WTC11 (cell line): ENCODE data around the gene PTPRU. TPM values are rescaled to one million over a fixed set of nuclear protein-coding genes. Genes with fewer than 3 reads are reported as not detected.

Source experiments
- ATAC-seq: fragments of 200-7000 bp; cut with Tn5 transposase; 2 replicates; pipeline ENCODE4 v1.10.0; 2021; ENCODE audit warnings: mild to moderate bottlenecking, moderate library complexity
- CTCF ChIA-PET: fragments of 300-600 bp; sonication (Branson Sonifier 250); formaldehyde crosslinking; loops from one replicate; lab custom pipeline; 2021; ENCODE audit warnings: antibody characterized with exemption; lab: Charles Lee
- POLR2A ChIA-PET: fragments of 350-600 bp; sonication (Branson Sonifier 250); formaldehyde crosslinking; loops from one replicate; lab custom pipeline; 2021; ENCODE audit warnings: antibody characterized with exemption; lab: Charles Lee
- DNase-seq: peaks from one replicate; pipeline ENCODE4 v3.0.0; 2021; ENCODE audit warnings: low spot score
- H3K27ac Mint-ChIP-seq: 2 replicates; pipeline ENCODE4 v1.8.0; 2021; ENCODE audit warnings: mixed read lengths
- H3K27me3 Mint-ChIP-seq: 2 replicates; pipeline ENCODE4 v1.8.0; 2021; ENCODE audit warnings: low read depth, mild to moderate bottlenecking, moderate library complexity, mixed read lengths
- H3K36me3 Mint-ChIP-seq: 2 replicates; pipeline ENCODE4 v1.8.0; 2021; ENCODE audit warnings: mixed read lengths
- H3K4me1 Mint-ChIP-seq: 2 replicates; pipeline ENCODE4 v1.8.0; 2022; ENCODE audit warnings: mixed read lengths
- H3K4me3 Mint-ChIP-seq: 2 replicates; pipeline ENCODE4 v1.8.0; 2021; ENCODE audit warnings: mild to moderate bottlenecking, moderate library complexity, mixed read lengths
- H3K9me3 Mint-ChIP-seq: 2 replicates; pipeline ENCODE4 v1.8.0; 2021; ENCODE audit warnings: mixed read lengths
- EMX1 ChIP-seq: fragments of 250-450 bp; sonication (Bioruptor Pico); IDR thresholded peaks from 2 replicates; pipeline ENCODE4 v1.8.0; 2021; ENCODE audit warnings: mild to moderate bottlenecking
- FOXJ3 ChIP-seq: sonication (generic); formaldehyde crosslinking; IDR thresholded peaks from 2 replicates; pipeline ENCODE4 v1.9.0; 2021; ENCODE audit warnings: missing genetic modification reagents, mild to moderate bottlenecking, borderline replicate concordance
- HMGA2 ChIP-seq: fragments of 250-450 bp; sonication (Bioruptor Pico); IDR thresholded peaks from 2 replicates; pipeline ENCODE4 v1.4.0; 2021; ENCODE audit warnings: mild to moderate bottlenecking, moderate library complexity
- KAT7 ChIP-seq: sonication (generic); formaldehyde crosslinking; IDR thresholded peaks from 2 replicates; pipeline ENCODE4 v1.8.1; 2023; ENCODE audit warnings: missing genetic modification reagents, mild to moderate bottlenecking, borderline replicate concordance
- NFE2L1 ChIP-seq: sonication (generic); formaldehyde crosslinking; IDR thresholded peaks from 2 replicates; pipeline ENCODE4 v1.8.1; 2023; ENCODE audit warnings: missing genetic modification reagents
- SMAD3 ChIP-seq: sonication (generic); formaldehyde crosslinking; IDR thresholded peaks from 2 replicates; pipeline ENCODE4 v1.8.0; 2022; ENCODE audit warnings: missing genetic modification reagents, mild to moderate bottlenecking, borderline replicate concordance
- SOX15 ChIP-seq: fragments of 250-450 bp; sonication (Bioruptor Pico); IDR thresholded peaks from 2 replicates; pipeline ENCODE4 v1.9.0; 2021; ENCODE audit warnings: mild to moderate bottlenecking
- TEAD1 ChIP-seq: sonication (generic); formaldehyde crosslinking; IDR thresholded peaks from 2 replicates; pipeline ENCODE4 v1.8.0; 2022; ENCODE audit warnings: mild to moderate bottlenecking, missing genetic modification reagents
- TEAD4 ChIP-seq: sonication (generic); formaldehyde crosslinking; IDR thresholded peaks from 2 replicates; pipeline ENCODE4 v1.8.0; 2022; ENCODE audit warnings: mild to moderate bottlenecking, missing genetic modification reagents
- ZNF232 ChIP-seq: sonication (generic); formaldehyde crosslinking; IDR thresholded peaks from 2 replicates; pipeline ENCODE4 v1.8.0; 2022; ENCODE audit warnings: mild to moderate bottlenecking, missing genetic modification reagents
- ZNF263 ChIP-seq: sonication (generic); formaldehyde crosslinking; IDR thresholded peaks from 2 replicates; pipeline ENCODE4 v1.8.1; 2022; ENCODE audit warnings: low read depth, mild to moderate bottlenecking, moderate library complexity, missing genetic modification reagents
- ZNF396 ChIP-seq: fragments of 250-450 bp; sonication (Bioruptor Pico); IDR thresholded peaks from 2 replicates; pipeline ENCODE4 v1.8.0; 2021; ENCODE audit warnings: mild to moderate bottlenecking, moderate library complexity, borderline replicate concordance
- ZNF416 ChIP-seq: fragments of 250-450 bp; sonication (Bioruptor Pico); IDR thresholded peaks from 2 replicates; pipeline ENCODE4 v1.9.0; 2021; ENCODE audit warnings: mild to moderate bottlenecking, inconsistent platforms
- ZNF423 ChIP-seq: fragments of 250-450 bp; sonication (Bioruptor Pico); IDR thresholded peaks from 2 replicates; pipeline ENCODE4 v2.1.2; 2022; ENCODE audit warnings: mild to moderate bottlenecking, moderate library complexity
- total RNA-seq: library from RNA; stranded (reverse); gene quantifications from 3 replicates; pipeline ENCODE4 v1.2.3, GENCODE V29; 2021
- TF ChIP-seq, protein P1 (sequence below): fragments of 250-450 bp; sonication (Bioruptor Pico); IDR thresholded peaks from 2 replicates; pipeline ENCODE4 v1.9.0; 2021; ENCODE audit warnings: mild to moderate bottlenecking
- TF ChIP-seq, protein P2 (sequence below): fragments of 250-450 bp; sonication (Bioruptor Pico); IDR thresholded peaks from 2 replicates; pipeline ENCODE4 v2.1.2; 2022; ENCODE audit warnings: mild to moderate bottlenecking, moderate library complexity
- TF ChIP-seq, protein P3 (sequence below): fragments of 250-450 bp; sonication (Bioruptor Pico); conservative IDR thresholded peaks from 2 replicates; pipeline ENCODE4 v1.9.0; 2021; ENCODE audit warnings: mild to moderate bottlenecking
- TF ChIP-seq, protein P4 (sequence below): sonication (generic); formaldehyde crosslinking; IDR thresholded peaks from 2 replicates; pipeline ENCODE4 v1.8.1; 2022; ENCODE audit warnings: missing genetic modification reagents, borderline replicate concordance
- TF ChIP-seq, protein P5 (sequence below): sonication (generic); formaldehyde crosslinking; IDR thresholded peaks from 2 replicates; pipeline ENCODE4 v1.8.1; 2022; ENCODE audit warnings: low read depth, missing genetic modification reagents, borderline replicate concordance
- TF ChIP-seq, protein P6 (sequence below): sonication (generic); formaldehyde crosslinking; IDR thresholded peaks from 2 replicates; pipeline ENCODE4 v1.8.1; 2023; ENCODE audit warnings: mild to moderate bottlenecking, moderate library complexity, missing genetic modification reagents
- TF ChIP-seq, protein P7 (sequence below): sonication (generic); formaldehyde crosslinking; IDR thresholded peaks from 2 replicates; pipeline ENCODE4 v1.8.1; 2023; ENCODE audit warnings: mild to moderate bottlenecking, missing genetic modification reagents

PTPRU gene
- total RNA-seq, 1 experiment from 2014 or later = 75.4 TPM

DNA sequence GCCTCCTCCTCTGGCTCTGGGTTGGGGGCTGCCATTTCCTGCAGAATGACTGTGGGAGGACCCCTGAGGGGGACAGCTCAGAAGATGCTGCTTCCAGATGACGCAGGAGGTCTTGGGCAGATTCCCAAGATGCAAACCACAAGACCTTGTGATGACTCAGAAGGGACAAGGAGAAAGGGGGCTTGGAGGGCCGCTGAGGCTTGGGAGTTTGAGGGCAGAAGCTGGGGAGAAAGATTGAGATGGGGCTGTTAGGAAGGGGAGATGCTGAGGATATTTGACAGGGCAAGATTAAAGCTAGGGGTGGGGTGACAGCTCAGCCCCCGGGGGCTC, 7.5 kb downstream of the PTPRU start:
- Mint-ChIP-seq H3K27me3 (peaks cover 12% of the 10 kb centered on the region), H3K27ac (no peak overlapping the region), H3K4me3 (no peak overlapping the region), H3K36me3 (no peaks in the 10 kb centered on the region), H3K4me1 (peaks cover 40% of the 10 kb centered on the region), H3K9me3 (no peaks in the 10 kb centered on the region)
- DNase-seq (no peak), ATAC-seq (no peak)
- CTCF ChIA-PET = interaction anchor here (0.7 to 1.6 kb wide), 7 partner anchors 8 to 153 kb away, joined by 3 to 7 read pairs (median 3); no protein-coding TSS in a partner anchor
- POLR2A ChIA-PET = interaction anchor here (0.8 kb wide), 1 partner anchor 9 kb away, joined by 3 read pairs; no protein-coding TSS in a partner anchor
- TF ChIP-seq NFE2L1 (CRISPR knock-in tag) = no peak
- TF ChIP-seq, protein P1, sequence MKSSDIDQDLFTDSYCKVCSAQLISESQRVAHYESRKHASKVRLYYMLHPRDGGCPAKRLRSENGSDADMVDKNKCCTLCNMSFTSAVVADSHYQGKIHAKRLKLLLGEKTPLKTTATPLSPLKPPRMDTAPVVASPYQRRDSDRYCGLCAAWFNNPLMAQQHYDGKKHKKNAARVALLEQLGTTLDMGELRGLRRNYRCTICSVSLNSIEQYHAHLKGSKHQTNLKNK (CRISPR knock-in tag) = no peak
- TF ChIP-seq, protein P2, sequence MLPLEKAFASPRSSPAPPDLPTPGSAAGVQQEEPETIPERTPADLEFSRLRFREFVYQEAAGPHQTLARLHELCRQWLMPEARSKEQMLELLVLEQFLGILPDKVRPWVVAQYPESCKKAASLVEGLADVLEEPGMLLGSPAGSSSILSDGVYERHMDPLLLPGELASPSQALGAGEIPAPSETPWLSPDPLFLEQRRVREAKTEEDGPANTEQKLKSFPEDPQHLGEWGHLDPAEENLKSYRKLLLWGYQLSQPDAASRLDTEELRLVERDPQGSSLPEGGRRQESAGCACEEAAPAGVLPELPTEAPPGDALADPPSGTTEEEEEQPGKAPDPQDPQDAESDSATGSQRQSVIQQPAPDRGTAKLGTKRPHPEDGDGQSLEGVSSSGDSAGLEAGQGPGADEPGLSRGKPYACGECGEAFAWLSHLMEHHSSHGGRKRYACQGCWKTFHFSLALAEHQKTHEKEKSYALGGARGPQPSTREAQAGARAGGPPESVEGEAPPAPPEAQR (CRISPR knock-in tag) = no peak
- no peak for TF ChIP-seq SOX15
- no peak for TF ChIP-seq TEAD4
- no peak for TF ChIP-seq ZNF416 (CRISPR knock-in tag)
- no peak for TF ChIP-seq ZNF232 (CRISPR knock-in tag)
- no peak for TF ChIP-seq EMX1 (CRISPR knock-in tag)
- TF ChIP-seq ZNF423 = no peak
- TF ChIP-seq KAT7 (CRISPR knock-in tag) = no peak
- no peak for TF ChIP-seq ZNF396 (CRISPR knock-in tag)
- TF ChIP-seq, protein P3, sequence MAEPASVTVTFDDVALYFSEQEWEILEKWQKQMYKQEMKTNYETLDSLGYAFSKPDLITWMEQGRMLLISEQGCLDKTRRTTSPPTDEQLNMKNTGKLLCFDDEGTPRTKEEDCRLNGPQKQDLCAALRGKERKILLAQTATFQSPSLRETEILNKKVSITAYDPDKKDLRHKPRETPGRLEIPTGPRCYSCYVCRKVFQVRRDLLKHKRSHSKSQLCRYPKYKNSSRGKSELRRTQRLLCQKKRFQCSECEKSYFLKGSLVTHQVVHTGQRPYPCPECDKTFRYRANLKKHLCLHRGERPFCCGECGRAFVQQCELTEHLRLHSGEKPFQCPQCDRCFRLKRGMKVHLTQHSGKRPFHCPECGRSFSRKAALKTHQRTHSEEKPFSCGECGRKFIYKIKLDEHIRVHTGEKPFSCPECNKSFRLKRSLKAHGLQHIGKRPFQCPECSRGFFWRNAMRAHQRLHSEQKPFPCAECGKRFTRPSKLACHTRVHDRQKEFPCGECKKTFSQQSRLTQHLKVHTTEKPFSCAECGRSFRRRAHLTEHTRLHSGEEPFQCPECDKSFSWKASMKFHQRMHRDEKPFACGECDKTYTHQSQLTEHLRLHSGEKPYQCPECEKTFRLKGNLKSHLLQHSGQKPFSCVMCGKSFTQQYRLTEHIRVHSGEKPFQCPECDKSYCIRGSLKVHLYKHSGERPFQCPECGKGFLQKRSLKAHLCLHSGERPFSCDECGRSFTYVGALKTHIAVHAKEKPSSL (CRISPR knock-in tag) = no peak

DNA sequence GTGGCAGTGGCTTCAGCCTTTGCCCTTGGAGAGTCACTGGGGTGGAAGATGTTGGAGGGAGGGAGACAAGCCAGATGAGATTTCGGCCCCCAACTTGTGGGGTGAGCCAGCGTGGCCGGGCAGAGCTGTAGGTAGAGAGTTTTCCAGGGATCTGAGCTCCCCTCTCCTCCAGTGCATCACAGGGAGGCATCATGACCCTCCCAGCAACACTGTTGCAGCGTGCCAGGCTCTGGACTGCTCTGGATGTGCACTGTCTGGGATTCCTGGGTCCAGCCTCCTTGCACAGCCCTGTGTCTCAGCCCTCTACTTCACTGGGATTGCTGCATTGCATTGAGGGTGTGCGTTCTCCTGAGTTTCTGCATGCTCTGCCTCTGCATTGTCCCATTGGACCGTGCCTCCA, 8.9 kb downstream of the PTPRU start:
- CTCF ChIA-PET = interaction anchor here (0.5 to 1.7 kb wide), 8 partner anchors 9 to 96 kb away, joined by 3 to 9 read pairs (median 5); partner anchors contain the start of gene PTPRU
- H3K4me1 Mint-ChIP-seq = peaks cover 39% of the 10 kb centered on the region

More for the DNA sequence above, 8.9 kb downstream of the PTPRU start:
- Mint-ChIP-seq H3K9me3 (no peaks in the 10 kb centered on the region), H3K27ac (no peak overlapping the region), H3K36me3 (no peaks in the 10 kb centered on the region), H3K4me3 (no peak overlapping the region), H3K27me3 (peaks cover under 1% of the 10 kb centered on the region; the same call in 1 of the 2 replicates)
- POLR2A ChIA-PET = no interaction called here
- ATAC-seq = no peak
- TF ChIP-seq ZNF423 (no peak), FOXJ3 (CRISPR knock-in tag) (no peak), ZNF263 (CRISPR knock-in tag) (no peak), TEAD1 (CRISPR knock-in tag) (no peak), HMGA2 (CRISPR knock-in tag) (no peak), SMAD3 (CRISPR knock-in tag) (no peak)
- TF ChIP-seq, protein P4, sequence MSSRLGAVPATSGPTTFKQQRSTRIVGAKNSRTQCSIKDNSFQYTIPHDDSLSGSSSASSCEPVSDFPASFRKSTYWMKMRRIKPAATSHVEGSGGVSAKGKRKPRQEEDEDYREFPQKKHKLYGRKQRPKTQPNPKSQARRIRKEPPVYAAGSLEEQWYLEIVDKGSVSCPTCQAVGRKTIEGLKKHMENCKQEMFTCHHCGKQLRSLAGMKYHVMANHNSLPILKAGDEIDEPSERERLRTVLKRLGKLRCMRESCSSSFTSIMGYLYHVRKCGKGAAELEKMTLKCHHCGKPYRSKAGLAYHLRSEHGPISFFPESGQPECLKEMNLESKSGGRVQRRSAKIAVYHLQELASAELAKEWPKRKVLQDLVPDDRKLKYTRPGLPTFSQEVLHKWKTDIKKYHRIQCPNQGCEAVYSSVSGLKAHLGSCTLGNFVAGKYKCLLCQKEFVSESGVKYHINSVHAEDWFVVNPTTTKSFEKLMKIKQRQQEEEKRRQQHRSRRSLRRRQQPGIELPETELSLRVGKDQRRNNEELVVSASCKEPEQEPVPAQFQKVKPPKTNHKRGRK (CRISPR knock-in tag) = no peak
- TF ChIP-seq, protein P5, sequence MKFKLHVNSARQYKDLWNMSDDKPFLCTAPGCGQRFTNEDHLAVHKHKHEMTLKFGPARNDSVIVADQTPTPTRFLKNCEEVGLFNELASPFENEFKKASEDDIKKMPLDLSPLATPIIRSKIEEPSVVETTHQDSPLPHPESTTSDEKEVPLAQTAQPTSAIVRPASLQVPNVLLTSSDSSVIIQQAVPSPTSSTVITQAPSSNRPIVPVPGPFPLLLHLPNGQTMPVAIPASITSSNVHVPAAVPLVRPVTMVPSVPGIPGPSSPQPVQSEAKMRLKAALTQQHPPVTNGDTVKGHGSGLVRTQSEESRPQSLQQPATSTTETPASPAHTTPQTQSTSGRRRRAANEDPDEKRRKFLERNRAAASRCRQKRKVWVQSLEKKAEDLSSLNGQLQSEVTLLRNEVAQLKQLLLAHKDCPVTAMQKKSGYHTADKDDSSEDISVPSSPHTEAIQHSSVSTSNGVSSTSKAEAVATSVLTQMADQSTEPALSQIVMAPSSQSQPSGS (CRISPR knock-in tag) = no peak
- TF ChIP-seq, protein P6, sequence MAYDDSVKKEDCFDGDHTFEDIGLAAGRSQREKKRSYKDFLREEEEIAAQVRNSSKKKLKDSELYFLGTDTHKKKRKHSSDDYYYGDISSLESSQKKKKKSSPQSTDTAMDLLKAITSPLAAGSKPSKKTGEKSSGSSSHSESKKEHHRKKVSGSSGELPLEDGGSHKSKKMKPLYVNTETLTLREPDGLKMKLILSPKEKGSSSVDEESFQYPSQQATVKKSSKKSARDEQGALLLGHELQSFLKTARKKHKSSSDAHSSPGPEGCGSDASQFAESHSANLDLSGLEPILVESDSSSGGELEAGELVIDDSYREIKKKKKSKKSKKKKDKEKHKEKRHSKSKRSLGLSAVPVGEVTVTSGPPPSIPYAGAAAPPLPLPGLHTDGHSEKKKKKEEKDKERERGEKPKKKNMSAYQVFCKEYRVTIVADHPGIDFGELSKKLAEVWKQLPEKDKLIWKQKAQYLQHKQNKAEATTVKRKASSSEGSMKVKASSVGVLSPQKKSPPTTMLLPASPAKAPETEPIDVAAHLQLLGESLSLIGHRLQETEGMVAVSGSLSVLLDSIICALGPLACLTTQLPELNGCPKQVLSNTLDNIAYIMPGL (CRISPR knock-in tag) = no peak
- TF ChIP-seq, protein P7, sequence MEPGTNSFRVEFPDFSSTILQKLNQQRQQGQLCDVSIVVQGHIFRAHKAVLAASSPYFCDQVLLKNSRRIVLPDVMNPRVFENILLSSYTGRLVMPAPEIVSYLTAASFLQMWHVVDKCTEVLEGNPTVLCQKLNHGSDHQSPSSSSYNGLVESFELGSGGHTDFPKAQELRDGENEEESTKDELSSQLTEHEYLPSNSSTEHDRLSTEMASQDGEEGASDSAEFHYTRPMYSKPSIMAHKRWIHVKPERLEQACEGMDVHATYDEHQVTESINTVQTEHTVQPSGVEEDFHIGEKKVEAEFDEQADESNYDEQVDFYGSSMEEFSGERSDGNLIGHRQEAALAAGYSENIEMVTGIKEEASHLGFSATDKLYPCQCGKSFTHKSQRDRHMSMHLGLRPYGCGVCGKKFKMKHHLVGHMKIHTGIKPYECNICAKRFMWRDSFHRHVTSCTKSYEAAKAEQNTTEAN (CRISPR knock-in tag) = no peak
- no peak for DNase-seq
